ENCODE data around the gene SLC49A3. TPM values are rescaled to one million over a fixed set of nuclear protein-coding genes. Genes with fewer than 3 reads are reported as not detected.

SLC49A3 gene
- total and polyA plus RNA-seq, 2 experiments from 2014 or later = 1.3 to 3.7 TPM

- Mint-ChIP-seq H3K4me1 (peaks cover 14% of the 10 kb centered on the region; the same call in 2 of the 3 replicates), H3K4me3 (no peak overlapping the region), H3K9me3 (no peaks in the 10 kb centered on the region; the same call in 2 of the 3 replicates), H3K36me3 (ENCODE audit: low read depth) (no peaks in the 10 kb centered on the region), H3K27me3 (ENCODE audit: insufficient read depth, low read depth, poor library complexity) (peaks cover 26% of the 10 kb centered on the region), H3K27ac (no peak overlapping the region)
- no peaks in the 10 kb centered on the region for H3K36me3 ChIP-seq (ENCODE audit: insufficient read depth)
- 0 out of 2 replicates have a peak, but pooled peaks cover 3% of the 10 kb centered on the region for H3K27me3 ChIP-seq (ENCODE audit: insufficient read depth)
- no peak for TF ChIP-seq REST (IDR thresholded peaks at IDR 0.05; ENCODE audit: unreplicated experiment)
- no peak for TF ChIP-seq POLR2AphosphoS5 (IDR thresholded peaks at IDR 0.05; ENCODE audit: low read depth)
- no peak for TF ChIP-seq CREB1 (CRISPR knock-in tag; IDR thresholded peaks at IDR 0.05; ENCODE audit: low read depth)
- no peak for TF ChIP-seq CTCF (conservative IDR thresholded peaks at IDR 0.05; ENCODE audit: low read depth in 2 of 2)
- no peak for TF ChIP-seq ZNF331 (CRISPR knock-in tag; IDR thresholded peaks at IDR 0.05; ENCODE audit: low read depth)
- no peak for TF ChIP-seq JUNB (IDR thresholded peaks at IDR 0.05; ENCODE audit: unreplicated experiment)
- TF ChIP-seq, protein P1, sequence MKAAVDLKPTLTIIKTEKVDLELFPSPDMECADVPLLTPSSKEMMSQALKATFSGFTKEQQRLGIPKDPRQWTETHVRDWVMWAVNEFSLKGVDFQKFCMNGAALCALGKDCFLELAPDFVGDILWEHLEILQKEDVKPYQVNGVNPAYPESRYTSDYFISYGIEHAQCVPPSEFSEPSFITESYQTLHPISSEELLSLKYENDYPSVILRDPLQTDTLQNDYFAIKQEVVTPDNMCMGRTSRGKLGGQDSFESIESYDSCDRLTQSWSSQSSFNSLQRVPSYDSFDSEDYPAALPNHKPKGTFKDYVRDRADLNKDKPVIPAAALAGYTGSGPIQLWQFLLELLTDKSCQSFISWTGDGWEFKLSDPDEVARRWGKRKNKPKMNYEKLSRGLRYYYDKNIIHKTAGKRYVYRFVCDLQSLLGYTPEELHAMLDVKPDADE (IDR thresholded peaks at IDR 0.05) = no peak
- TF ChIP-seq EZH2 (IDR thresholded peaks at IDR 0.05; ENCODE audit: low read depth, unreplicated experiment) = no peak
- TF ChIP-seq STAT1 (IDR thresholded peaks at IDR 0.05; ENCODE audit: unreplicated experiment) = no peak
- no peak for TF ChIP-seq EZH2phosphoT487 (IDR thresholded peaks at IDR 0.05; ENCODE audit: unreplicated experiment)
- no peak for TF ChIP-seq NANOG (IDR thresholded peaks at IDR 0.05; ENCODE audit: borderline replicate concordance)
- TF ChIP-seq, protein P2, sequence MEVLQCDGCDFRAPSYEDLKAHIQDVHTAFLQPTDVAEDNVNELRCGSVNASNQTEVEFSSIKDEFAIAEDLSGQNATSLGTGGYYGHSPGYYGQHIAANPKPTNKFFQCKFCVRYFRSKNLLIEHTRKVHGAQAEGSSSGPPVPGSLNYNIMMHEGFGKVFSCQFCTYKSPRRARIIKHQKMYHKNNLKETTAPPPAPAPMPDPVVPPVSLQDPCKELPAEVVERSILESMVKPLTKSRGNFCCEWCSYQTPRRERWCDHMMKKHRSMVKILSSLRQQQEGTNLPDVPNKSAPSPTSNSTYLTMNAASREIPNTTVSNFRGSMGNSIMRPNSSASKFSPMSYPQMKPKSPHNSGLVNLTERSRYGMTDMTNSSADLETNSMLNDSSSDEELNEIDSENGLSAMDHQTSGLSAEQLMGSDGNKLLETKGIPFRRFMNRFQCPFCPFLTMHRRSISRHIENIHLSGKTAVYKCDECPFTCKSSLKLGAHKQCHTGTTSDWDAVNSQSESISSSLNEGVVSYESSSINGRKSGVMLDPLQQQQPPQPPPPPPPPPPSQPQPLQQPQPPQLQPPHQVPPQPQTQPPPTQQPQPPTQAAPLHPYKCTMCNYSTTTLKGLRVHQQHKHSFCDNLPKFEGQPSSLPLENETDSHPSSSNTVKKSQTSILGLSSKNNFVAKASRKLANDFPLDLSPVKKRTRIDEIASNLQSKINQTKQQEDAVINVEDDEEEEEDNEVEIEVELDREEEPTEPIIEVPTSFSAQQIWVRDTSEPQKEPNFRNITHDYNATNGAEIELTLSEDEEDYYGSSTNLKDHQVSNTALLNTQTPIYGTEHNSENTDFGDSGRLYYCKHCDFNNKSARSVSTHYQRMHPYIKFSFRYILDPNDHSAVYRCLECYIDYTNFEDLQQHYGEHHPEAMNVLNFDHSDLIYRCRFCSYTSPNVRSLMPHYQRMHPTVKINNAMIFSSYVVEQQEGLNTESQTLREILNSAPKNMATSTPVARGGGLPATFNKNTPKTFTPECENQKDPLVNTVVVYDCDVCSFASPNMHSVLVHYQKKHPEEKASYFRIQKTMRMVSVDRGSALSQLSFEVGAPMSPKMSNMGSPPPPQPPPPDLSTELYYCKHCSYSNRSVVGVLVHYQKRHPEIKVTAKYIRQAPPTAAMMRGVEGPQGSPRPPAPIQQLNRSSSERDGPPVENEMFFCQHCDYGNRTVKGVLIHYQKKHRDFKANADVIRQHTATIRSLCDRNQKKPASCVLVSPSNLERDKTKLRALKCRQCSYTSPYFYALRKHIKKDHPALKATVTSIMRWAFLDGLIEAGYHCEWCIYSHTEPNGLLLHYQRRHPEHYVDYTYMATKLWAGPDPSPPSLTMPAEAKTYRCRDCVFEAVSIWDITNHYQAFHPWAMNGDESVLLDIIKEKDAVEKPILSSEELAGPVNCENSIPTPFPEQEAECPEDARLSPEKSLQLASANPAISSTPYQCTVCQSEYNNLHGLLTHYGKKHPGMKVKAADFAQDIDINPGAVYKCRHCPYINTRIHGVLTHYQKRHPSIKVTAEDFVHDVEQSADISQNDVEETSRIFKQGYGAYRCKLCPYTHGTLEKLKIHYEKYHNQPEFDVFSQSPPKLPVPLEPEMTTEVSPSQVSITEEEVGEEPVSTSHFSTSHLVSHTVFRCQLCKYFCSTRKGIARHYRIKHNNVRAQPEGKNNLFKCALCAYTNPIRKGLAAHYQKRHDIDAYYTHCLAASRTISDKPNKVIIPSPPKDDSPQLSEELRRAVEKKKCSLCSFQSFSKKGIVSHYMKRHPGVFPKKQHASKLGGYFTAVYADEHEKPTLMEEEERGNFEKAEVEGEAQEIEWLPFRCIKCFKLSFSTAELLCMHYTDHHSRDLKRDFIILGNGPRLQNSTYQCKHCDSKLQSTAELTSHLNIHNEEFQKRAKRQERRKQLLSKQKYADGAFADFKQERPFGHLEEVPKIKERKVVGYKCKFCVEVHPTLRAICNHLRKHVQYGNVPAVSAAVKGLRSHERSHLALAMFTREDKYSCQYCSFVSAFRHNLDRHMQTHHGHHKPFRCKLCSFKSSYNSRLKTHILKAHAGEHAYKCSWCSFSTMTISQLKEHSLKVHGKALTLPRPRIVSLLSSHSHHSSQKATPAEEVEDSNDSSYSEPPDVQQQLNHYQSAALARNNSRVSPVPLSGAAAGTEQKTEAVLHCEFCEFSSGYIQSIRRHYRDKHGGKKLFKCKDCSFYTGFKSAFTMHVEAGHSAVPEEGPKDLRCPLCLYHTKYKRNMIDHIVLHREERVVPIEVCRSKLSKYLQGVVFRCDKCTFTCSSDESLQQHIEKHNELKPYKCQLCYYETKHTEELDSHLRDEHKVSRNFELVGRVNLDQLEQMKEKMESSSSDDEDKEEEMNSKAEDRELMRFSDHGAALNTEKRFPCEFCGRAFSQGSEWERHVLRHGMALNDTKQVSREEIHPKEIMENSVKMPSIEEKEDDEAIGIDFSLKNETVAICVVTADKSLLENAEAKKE (CRISPR knock-in tag; IDR thresholded peaks at IDR 0.05) = no peak
- no peak for TF ChIP-seq ZNF114 (CRISPR knock-in tag; IDR thresholded peaks at IDR 0.05)
- no peaks in the 10 kb centered on the region for H3K4me1 ChIP-seq (ENCODE audit: insufficient read depth)
- no peak overlapping the region for H2AFZ ChIP-seq
- no peaks in the 10 kb centered on the region for H3K79me2 ChIP-seq (replicated peaks; ENCODE audit: insufficient read depth)
- no peaks in the 10 kb centered on the region for H3K9me2 ChIP-seq (ENCODE audit: insufficient read depth)
- H3K4me3 ChIP-seq = no peak overlapping the region
- H3F3A ChIP-seq (replicated peaks; ENCODE audit: low read depth) = no peaks in the 10 kb centered on the region
- no peaks in the 10 kb centered on the region for H4K20me1 ChIP-seq (replicated peaks; ENCODE audit: insufficient read depth)
- ATAC-seq (peak; percentile 65), DNase-seq (ENCODE audit: low spot score) (no peak)
- no peak overlapping the region for H3K4me2 ChIP-seq
- no peak overlapping the region for H3K27ac ChIP-seq (ENCODE audit: low read depth)
These were observed 40.2 kb downstream of the SLC49A3 start for GRCh38 chr4:648579-649292.
